HUES48 (cell line): Measurements from ENCODE around the gene DYNC1LI1.

Source experiments
- H3K27ac ChIP-seq: one replicate; pipeline ENCODE4 v1.7.0; 2013; ENCODE audit warnings: low read depth, low read length, inconsistent platforms
- H3K27me3 ChIP-seq: 2 replicates; pipeline ENCODE4 v1.6.1; 2013; ENCODE audit warnings: mild to moderate bottlenecking, low read length; ENCODE audit not compliant: control insufficient read depth, insufficient read depth
- H3K36me3 ChIP-seq: 2 replicates; pipeline ENCODE4 v1.6.1; 2013; ENCODE audit warnings: low read length; ENCODE audit not compliant: control insufficient read depth, insufficient read depth
- H3K4me1 ChIP-seq: 2 replicates; pipeline ENCODE4 v1.6.1; 2013; ENCODE audit warnings: mild to moderate bottlenecking, low read length; ENCODE audit not compliant: control insufficient read depth, insufficient read depth
- H3K4me3 ChIP-seq: 2 replicates; pipeline ENCODE4 v1.5.1; 2013; ENCODE audit warnings: mild to moderate bottlenecking, low read depth, low read length
- H3K9ac ChIP-seq: 2 replicates; pipeline ENCODE4 v1.6.1; 2013; ENCODE audit warnings: mild to moderate bottlenecking, low read depth, low read length, moderate library complexity
- H3K9me3 ChIP-seq: 2 replicates; pipeline ENCODE4 v1.6.1; 2013; ENCODE audit warnings: low read length; ENCODE audit not compliant: control insufficient read depth, insufficient read depth

The DYNC1LI1 gene

DNA sequence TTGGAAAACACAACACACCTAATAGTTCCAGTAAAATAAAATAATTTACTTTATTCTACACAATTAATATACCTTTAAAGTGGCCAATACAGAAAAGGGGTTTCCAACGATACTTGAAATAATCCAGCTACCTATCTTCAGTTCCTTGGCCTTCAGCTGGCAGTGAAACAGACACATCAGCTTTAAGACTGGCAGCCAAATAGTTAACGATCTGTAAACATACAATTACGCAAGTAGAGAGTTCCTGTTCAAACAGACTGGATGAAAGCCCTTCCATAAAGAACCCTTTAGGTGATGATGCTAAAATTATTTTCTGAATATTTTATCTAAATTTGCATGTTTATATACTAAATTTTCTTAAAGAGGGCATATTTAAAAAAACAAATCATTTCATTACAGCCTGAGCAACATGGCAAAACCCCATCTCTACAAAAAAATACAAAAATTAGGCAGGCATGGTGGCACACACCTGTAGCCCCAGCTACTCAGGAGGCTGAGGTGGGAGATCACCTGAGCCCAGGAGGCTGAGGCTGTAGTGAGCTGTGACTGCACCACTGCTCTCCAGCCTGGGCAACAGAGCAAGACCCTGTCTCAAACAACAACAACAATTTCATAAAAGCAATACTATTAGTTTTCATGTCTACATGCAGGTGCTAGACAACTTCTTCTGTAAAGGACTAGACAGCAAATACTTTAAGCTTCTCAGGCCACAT lies 12.9 kb downstream of the DYNC1LI1 start:
- peaks cover 12% of the 10 kb centered on the region; the same call in 1 of the 2 replicates for H3K36me3 ChIP-seq
- no peak overlapping the region for H3K27ac ChIP-seq
- no peaks in the 10 kb centered on the region for H3K27me3 ChIP-seq
- H3K9ac ChIP-seq: no peak overlapping the region
- no peaks in the 10 kb centered on the region for H3K4me1 ChIP-seq
- no peaks in the 10 kb centered on the region for H3K9me3 ChIP-seq
- no peak overlapping the region for H3K4me3 ChIP-seq

DNA sequence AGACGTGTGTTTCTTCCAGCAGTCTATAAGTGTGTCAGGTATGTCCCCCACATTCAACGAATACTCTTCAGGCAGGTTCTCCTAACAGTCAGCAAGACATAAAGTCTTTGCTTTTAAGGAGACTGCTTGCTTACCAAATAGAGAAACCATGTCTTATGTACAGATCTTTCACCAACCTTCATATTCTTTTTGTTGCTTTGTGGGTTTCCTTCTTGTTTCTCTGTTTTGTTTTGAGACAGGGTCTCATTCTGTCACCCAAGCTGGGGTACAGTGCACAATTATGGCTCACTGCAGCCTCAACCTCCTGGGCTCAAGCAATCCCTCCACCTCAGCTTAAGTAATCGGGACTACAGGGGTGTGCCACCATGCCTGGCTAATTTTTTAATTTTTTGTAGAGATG lies 14.3 kb downstream of the DYNC1LI1 start:
- no peak overlapping the region for H3K27ac ChIP-seq
- 0 out of 2 replicates have a peak, but pooled peaks cover 3% of the 10 kb centered on the region for H3K4me1 ChIP-seq
- no peaks in the 10 kb centered on the region for H3K9me3 ChIP-seq
- H3K27me3 ChIP-seq: no peaks in the 10 kb centered on the region
- no peak overlapping the region for H3K4me3 ChIP-seq
- H3K9ac ChIP-seq: no peak overlapping the region
- H3K36me3 ChIP-seq: peaks cover 3% of the 10 kb centered on the region; the same call in 1 of the 2 replicates

DNA sequence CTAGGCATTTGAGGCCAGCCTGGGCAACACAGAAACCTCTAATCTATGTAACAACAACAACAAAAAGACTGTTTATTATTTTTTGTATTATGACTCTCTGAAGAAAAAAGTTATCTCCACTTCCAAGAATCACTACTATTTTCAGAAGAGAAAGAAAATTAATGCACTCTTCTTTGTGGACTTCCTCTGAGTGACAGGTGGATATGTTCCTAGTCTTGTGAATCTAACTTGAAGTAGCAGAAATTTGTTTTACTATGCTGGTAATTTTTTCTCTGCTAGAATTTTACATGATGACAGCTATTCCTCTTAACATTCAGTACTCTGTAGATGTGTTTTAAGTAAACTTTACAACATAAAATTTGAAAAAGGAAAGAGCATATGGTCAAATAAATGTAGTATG lies 16.7 kb downstream of the DYNC1LI1 start:
- H3K27me3 ChIP-seq: no peaks in the 10 kb centered on the region
- H3K4me1 ChIP-seq: 0 out of 2 replicates have a peak, but pooled peaks cover 3% of the 10 kb centered on the region
- no peaks in the 10 kb centered on the region for H3K9me3 ChIP-seq
- no peak overlapping the region for H3K27ac ChIP-seq
- no peaks in the 10 kb centered on the region for H3K36me3 ChIP-seq
- H3K4me3 ChIP-seq: no peak overlapping the region
- no peak overlapping the region for H3K9ac ChIP-seq

- no peak overlapping the region for H3K9ac ChIP-seq
- no peaks in the 10 kb centered on the region for H3K36me3 ChIP-seq
- no peak overlapping the region for H3K27ac ChIP-seq
- no peak overlapping the region for H3K4me3 ChIP-seq
- H3K9me3 ChIP-seq: no peaks in the 10 kb centered on the region
- peaks cover 5% of the 10 kb centered on the region; the same call in 1 of the 2 replicates for H3K4me1 ChIP-seq
- no peaks in the 10 kb centered on the region for H3K27me3 ChIP-seq
Measured at GRCh38 chr3:32553459-32553858, 17.2 kb downstream of the DYNC1LI1 start.

GRCh38 chr3:32552013-32552412 lies 18.6 kb downstream of the DYNC1LI1 start:
- no peaks in the 10 kb centered on the region for H3K27me3 ChIP-seq
- H3K9ac ChIP-seq: no peak overlapping the region
- no peak overlapping the region for H3K27ac ChIP-seq
- no peaks in the 10 kb centered on the region for H3K36me3 ChIP-seq
- no peak overlapping the region for H3K4me3 ChIP-seq
- H3K9me3 ChIP-seq: no peaks in the 10 kb centered on the region
- peaks cover 10% of the 10 kb centered on the region; the same call in 1 of the 2 replicates for H3K4me1 ChIP-seq

- no peak overlapping the region for H3K9ac ChIP-seq
- no peak overlapping the region for H3K4me3 ChIP-seq
- H3K36me3 ChIP-seq: no peaks in the 10 kb centered on the region
- H3K4me1 ChIP-seq: peaks cover 10% of the 10 kb centered on the region; the same call in 1 of the 2 replicates
- H3K9me3 ChIP-seq: no peaks in the 10 kb centered on the region
- H3K27ac ChIP-seq: no peak overlapping the region
- no peaks in the 10 kb centered on the region for H3K27me3 ChIP-seq
Measured at GRCh38 chr3:32551496-32551895, 19.2 kb downstream of the DYNC1LI1 start.

DNA sequence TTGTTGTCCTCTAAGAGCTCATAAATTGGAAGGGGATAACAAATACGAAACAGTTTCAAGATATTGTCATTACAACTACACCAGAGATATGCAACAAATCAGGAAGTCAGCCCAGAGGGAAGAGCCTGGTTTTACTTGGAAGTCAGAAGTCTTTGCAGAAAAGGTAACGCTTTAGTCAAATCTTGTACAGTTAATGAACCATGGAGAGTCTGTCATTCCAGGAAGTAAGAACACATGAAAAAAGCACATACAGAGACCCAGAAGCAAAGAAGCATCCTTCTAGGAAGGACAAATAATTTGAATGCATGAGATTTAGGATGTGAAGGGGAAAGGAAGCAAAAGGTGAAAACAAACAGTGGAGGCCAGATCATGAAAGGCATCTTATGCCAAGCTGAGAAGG lies 19.6 kb downstream of the DYNC1LI1 start:
- H3K9ac ChIP-seq: no peak overlapping the region
- H3K36me3 ChIP-seq: no peaks in the 10 kb centered on the region
- no peak overlapping the region for H3K4me3 ChIP-seq
- H3K27ac ChIP-seq: no peak overlapping the region
- no peaks in the 10 kb centered on the region for H3K9me3 ChIP-seq
- H3K27me3 ChIP-seq: no peaks in the 10 kb centered on the region
- H3K4me1 ChIP-seq: peaks cover 10% of the 10 kb centered on the region; the same call in 1 of the 2 replicates

DNA sequence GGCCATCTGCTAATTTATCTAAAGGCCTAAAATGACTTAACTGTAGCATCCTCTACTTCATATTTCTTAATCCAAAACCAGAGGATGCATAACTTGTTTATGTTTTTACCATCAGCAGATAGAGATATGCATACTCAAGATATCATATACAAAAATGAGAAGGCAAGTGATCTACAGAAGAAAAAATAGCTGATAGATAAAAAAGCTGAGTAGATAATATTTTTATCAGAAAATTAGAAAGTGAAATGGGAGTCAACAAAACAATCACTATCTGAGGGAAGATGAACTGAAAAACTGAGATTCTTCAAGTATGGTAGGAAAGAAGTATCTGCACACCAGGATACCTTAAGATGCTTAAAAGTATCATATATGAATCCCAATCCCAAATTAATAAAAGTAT lies 25.4 kb downstream of the DYNC1LI1 start:
- no peaks in the 10 kb centered on the region for H3K9me3 ChIP-seq
- H3K4me1 ChIP-seq: peaks cover 7% of the 10 kb centered on the region; the same call in 1 of the 2 replicates
- H3K27ac ChIP-seq: no peak overlapping the region

GRCh38 chr3:32544894-32545293 lies 25.8 kb downstream of the DYNC1LI1 start:
- Histone ChIP-seq H3K9ac (no peak overlapping the region), H3K36me3 (peaks cover 33% of the 10 kb centered on the region), H3K27me3 (no peaks in the 10 kb centered on the region), H3K4me3 (no peak overlapping the region), H3K4me1 (peaks cover 7% of the 10 kb centered on the region; the same call in 1 of the 2 replicates), H3K9me3 (no peaks in the 10 kb centered on the region), H3K27ac (no peak overlapping the region)

More for the DNA sequence above, 25.4 kb downstream of the DYNC1LI1 start:
- no peak overlapping the region for H3K9ac ChIP-seq
- peaks cover 28% of the 10 kb centered on the region for H3K36me3 ChIP-seq
- H3K27me3 ChIP-seq: no peaks in the 10 kb centered on the region
- H3K4me3 ChIP-seq: no peak overlapping the region

- Histone ChIP-seq H3K27ac (no peak overlapping the region), H3K9me3 (no peaks in the 10 kb centered on the region), H3K4me3 (no peak overlapping the region), H3K4me1 (no peaks in the 10 kb centered on the region), H3K9ac (no peak overlapping the region), H3K27me3 (no peaks in the 10 kb centered on the region), H3K36me3 (peaks cover 40% of the 10 kb centered on the region)
Measured at GRCh38 chr3:32542807-32543206, 27.9 kb downstream of the DYNC1LI1 start.

GRCh38 chr3:32540899-32541298 lies 29.8 kb downstream of the DYNC1LI1 start:
- Histone ChIP-seq H3K9ac (no peak overlapping the region), H3K4me1 (no peaks in the 10 kb centered on the region), H3K36me3 (peaks cover 54% of the 10 kb centered on the region), H3K9me3 (no peaks in the 10 kb centered on the region), H3K27ac (no peak overlapping the region), H3K27me3 (no peaks in the 10 kb centered on the region), H3K4me3 (no peak overlapping the region)
